Measurements from ENCODE around the gene ZNF319.

Gene ZNF319

GRCh38 chr16:57999366-57999970, 1.0 kb downstream of the ZNF319 start:
- ATAC-seq (replicated peaks): no peak
- H3K27ac Mint-ChIP-seq: peak overlapping the region; percentile 71
- H3K36me3 Mint-ChIP-seq: peaks cover 23 to 35% of the 10 kb centered on the region in 2 donors
- peaks cover 34 to 61% of the 10 kb centered on the region in 2 donors for H3K4me1 Mint-ChIP-seq
- no peaks in the 10 kb centered on the region for H3K27me3 Mint-ChIP-seq
- no peaks in the 10 kb centered on the region for H3K9me3 Mint-ChIP-seq
- H3K4me3 Mint-ChIP-seq: peak overlapping the region; percentile 75 to 81
- no peak for DNase-seq

GRCh38 chr16:57998992-57999365, 1.5 kb downstream of the ZNF319 start:
- Mint-ChIP-seq H3K4me1 (peaks cover 29 to 57% of the 10 kb centered on the region in 2 donors), H3K27me3 (no peaks in the 10 kb centered on the region), H3K9me3 (no peaks in the 10 kb centered on the region), H3K36me3 (peaks cover 21 to 30% of the 10 kb centered on the region in 2 donors), H3K4me3 (peak overlapping the region; percentile 75 to 81), H3K27ac (peak overlapping the region; percentile 7)
- DNase-seq (no peak), ATAC-seq (replicated peaks) (no peak)

- Mint-ChIP-seq H3K27me3 (no peaks in the 10 kb centered on the region), H3K27ac (peak overlapping the region; percentile 43), H3K36me3 (peaks cover 18 to 28% of the 10 kb centered on the region in 2 donors), H3K9me3 (no peaks in the 10 kb centered on the region), H3K4me1 (peaks cover 28 to 54% of the 10 kb centered on the region in 2 donors), H3K4me3 (no peak overlapping the region)
- ATAC-seq (replicated peaks) (no peak), DNase-seq (no peak)
These were observed 2.0 kb downstream of the ZNF319 start for GRCh38 chr16:57998486-57998885.

DNA sequence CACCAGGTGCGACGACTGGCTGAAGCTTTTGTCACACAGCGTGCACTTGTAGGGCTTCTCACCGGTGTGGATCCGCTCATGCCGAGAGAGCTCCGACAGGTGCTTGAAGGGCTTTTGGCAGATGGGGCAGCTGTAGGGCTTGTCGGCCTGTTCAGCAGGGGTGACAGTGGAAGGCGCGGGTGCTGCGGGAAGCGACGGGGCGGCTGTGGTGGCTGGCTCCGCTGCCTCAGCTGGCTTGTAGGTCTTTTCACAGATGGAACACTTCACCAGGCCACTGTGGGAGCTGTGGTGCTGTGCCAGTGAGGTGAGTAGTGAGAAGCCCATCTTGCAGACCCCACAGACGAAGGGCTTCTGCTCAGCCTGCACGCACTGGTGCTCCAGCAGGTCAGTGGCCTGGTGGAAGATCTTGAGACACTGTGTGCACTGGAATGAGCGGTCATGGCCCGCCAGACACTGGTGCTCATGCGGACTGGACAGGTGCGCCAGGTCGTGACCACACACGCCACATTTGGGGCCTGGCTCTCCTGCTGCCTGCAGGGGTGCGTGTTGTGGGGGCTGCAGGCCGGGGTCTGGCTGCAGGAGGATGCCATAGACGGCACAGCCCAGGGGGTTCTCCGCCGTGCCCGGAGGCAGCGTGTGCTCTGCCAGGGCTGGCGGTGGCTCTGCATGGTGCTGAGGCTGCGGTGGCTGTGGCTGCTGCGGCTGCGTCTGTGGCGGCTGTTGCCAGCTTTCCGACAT, 2.8 kb downstream of the ZNF319 start:
- DNase-seq: no peak
- H3K36me3 Mint-ChIP-seq: peaks cover 16 to 24% of the 10 kb centered on the region in 2 donors
- peaks cover 28 to 48% of the 10 kb centered on the region in 2 donors for H3K4me1 Mint-ChIP-seq
- no peak overlapping the region for H3K27ac Mint-ChIP-seq
- no peak overlapping the region for H3K4me3 Mint-ChIP-seq
- no peak for ATAC-seq (replicated peaks)
- no peaks in the 10 kb centered on the region for H3K9me3 Mint-ChIP-seq
- H3K27me3 Mint-ChIP-seq: no peaks in the 10 kb centered on the region

- no peak overlapping the region for H3K27ac Mint-ChIP-seq
- no peak overlapping the region for H3K4me3 Mint-ChIP-seq
- no peak for DNase-seq
- ATAC-seq (replicated peaks): no peak
- no peaks in the 10 kb centered on the region for H3K9me3 Mint-ChIP-seq
- H3K4me1 Mint-ChIP-seq: peaks cover 25 to 46% of the 10 kb centered on the region in 2 donors
- peaks cover 16 to 19% of the 10 kb centered on the region in 2 donors for H3K36me3 Mint-ChIP-seq
- H3K27me3 Mint-ChIP-seq: no peaks in the 10 kb centered on the region
These were observed 3.3 kb downstream of the ZNF319 start for GRCh38 chr16:57997176-57997527.

- H3K9me3 Mint-ChIP-seq: no peaks in the 10 kb centered on the region
- H3K4me3 Mint-ChIP-seq: no peak overlapping the region
- DNase-seq (no peak), ATAC-seq (replicated peaks) (no peak)
- H3K27me3 Mint-ChIP-seq: no peaks in the 10 kb centered on the region
- peaks cover 16 to 19% of the 10 kb centered on the region in 2 donors for H3K36me3 Mint-ChIP-seq
- H3K4me1 Mint-ChIP-seq: peaks cover 21 to 40% of the 10 kb centered on the region in 2 donors
- no peak overlapping the region for H3K27ac Mint-ChIP-seq
These were observed 3.9 kb downstream of the ZNF319 start for GRCh38 chr16:57996406-57997175.

DNA sequence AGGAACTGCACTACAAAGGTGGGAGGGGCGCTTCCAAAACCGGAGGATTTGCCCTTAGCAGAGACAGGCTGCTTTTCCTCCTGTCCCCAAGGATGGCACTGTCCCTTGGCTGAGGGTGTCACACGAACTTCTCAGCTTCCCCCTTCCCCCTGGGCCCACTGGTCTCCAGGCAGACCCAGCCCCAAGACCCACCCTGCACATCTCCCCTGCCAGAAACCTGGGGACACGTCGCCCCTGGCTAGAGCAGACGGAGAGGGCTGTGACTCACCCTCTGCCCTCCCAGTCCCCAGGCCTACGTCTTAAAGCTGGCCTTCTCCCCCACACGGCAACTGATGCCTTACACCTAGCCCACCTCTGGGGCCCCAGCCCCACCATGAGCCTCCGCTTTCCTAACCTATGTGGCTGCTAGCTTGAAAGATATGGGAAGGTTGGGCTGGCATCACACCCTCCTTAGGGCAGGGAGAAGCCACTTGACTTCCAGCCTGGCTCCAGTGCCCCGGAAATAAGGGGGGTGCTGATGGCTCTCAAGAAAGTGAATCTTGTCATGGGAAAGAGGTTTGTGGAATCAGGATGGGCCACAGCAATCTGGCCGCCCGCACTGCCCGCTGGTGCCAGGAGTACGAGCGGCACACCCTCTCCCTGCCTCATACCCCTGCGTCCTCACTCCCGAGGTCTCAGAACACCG, 4.6 kb downstream of the ZNF319 start:
- H3K4me3 Mint-ChIP-seq: no peak overlapping the region

GRCh38 chr16:57994778-57995177, 5.7 kb downstream of the ZNF319 start:
- DNase-seq: no peak
- ATAC-seq (replicated peaks): peak; percentile 71 to 75
- Mint-ChIP-seq H3K36me3 (peaks cover 16 to 19% of the 10 kb centered on the region in 2 donors), H3K9me3 (no peaks in the 10 kb centered on the region), H3K4me3 (no peak overlapping the region), H3K27ac (no peak overlapping the region), H3K27me3 (no peaks in the 10 kb centered on the region), H3K4me1 (peaks cover 18 to 31% of the 10 kb centered on the region in 2 donors)

More for the DNA sequence above, 4.6 kb downstream of the ZNF319 start:
- H3K27ac Mint-ChIP-seq: no peak overlapping the region
- peaks cover 16 to 19% of the 10 kb centered on the region in 2 donors for H3K36me3 Mint-ChIP-seq
- no peaks in the 10 kb centered on the region for H3K9me3 Mint-ChIP-seq
- H3K4me1 Mint-ChIP-seq: peaks cover 18 to 33% of the 10 kb centered on the region in 2 donors
- ATAC-seq (replicated peaks) (no peak), DNase-seq (no peak)
- no peaks in the 10 kb centered on the region for H3K27me3 Mint-ChIP-seq

- ATAC-seq (replicated peaks) (no peak), DNase-seq (no peak)
- peaks cover 18 to 27% of the 10 kb centered on the region in 2 donors for H3K4me1 Mint-ChIP-seq
- no peak overlapping the region for H3K27ac Mint-ChIP-seq
- no peaks in the 10 kb centered on the region for H3K27me3 Mint-ChIP-seq
- no peak overlapping the region for H3K4me3 Mint-ChIP-seq
- peaks cover 16 to 19% of the 10 kb centered on the region in 2 donors for H3K36me3 Mint-ChIP-seq
- no peaks in the 10 kb centered on the region for H3K9me3 Mint-ChIP-seq
These were observed 6.1 kb downstream of the ZNF319 start for GRCh38 chr16:57994361-57994760.

GRCh38 chr16:57993897-57994296, 6.6 kb downstream of the ZNF319 start:
- no peak overlapping the region for H3K27ac Mint-ChIP-seq

DNA sequence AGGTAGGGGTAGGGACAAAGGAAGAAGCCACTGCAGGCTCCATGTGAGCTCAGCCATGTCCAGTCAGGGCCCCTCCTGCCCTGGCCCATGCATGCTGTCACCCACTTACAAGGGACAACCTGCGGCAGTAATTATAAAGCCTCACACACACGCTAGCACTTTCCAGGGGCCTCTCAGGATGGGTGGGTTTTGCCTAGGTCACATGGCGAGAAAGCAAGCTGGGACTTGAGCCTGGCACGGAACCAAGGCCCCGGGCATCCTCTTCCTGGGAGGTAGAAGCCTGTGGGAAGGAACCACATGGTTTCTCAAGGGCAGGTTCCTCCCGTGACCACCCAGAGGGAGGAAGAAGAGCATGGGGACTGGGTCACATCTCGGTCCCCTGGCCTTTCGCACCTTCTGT, 7.0 kb downstream of the ZNF319 start:
- no peak for ATAC-seq (replicated peaks)
- peaks cover 8 to 18% of the 10 kb centered on the region in 2 donors for H3K4me1 Mint-ChIP-seq
- DNase-seq: no peak
- H3K36me3 Mint-ChIP-seq: peaks cover 16 to 19% of the 10 kb centered on the region in 2 donors
- no peak overlapping the region for H3K4me3 Mint-ChIP-seq
- no peak overlapping the region for H3K27ac Mint-ChIP-seq
- H3K27me3 Mint-ChIP-seq: no peaks in the 10 kb centered on the region
- H3K9me3 Mint-ChIP-seq: no peaks in the 10 kb centered on the region

More at GRCh38 chr16:57993897-57994296, 6.6 kb downstream of the ZNF319 start:
- DNase-seq (no peak), ATAC-seq (replicated peaks) (no peak)
- no peak overlapping the region for H3K4me3 Mint-ChIP-seq
- no peaks in the 10 kb centered on the region for H3K27me3 Mint-ChIP-seq
- H3K36me3 Mint-ChIP-seq: peaks cover 16 to 19% of the 10 kb centered on the region in 2 donors
- H3K9me3 Mint-ChIP-seq: no peaks in the 10 kb centered on the region
- peaks cover 13 to 22% of the 10 kb centered on the region in 2 donors for H3K4me1 Mint-ChIP-seq

- Mint-ChIP-seq H3K4me1 (peaks cover 6 to 11% of the 10 kb centered on the region in 2 donors), H3K27ac (no peak overlapping the region), H3K9me3 (no peaks in the 10 kb centered on the region), H3K36me3 (peaks cover 11 to 13% of the 10 kb centered on the region in 2 donors), H3K27me3 (no peaks in the 10 kb centered on the region), H3K4me3 (no peak overlapping the region)
- ATAC-seq (replicated peaks) (no peak), DNase-seq (no peak)
These were observed 8.4 kb downstream of the ZNF319 start for GRCh38 chr16:57992084-57992483.

DNA sequence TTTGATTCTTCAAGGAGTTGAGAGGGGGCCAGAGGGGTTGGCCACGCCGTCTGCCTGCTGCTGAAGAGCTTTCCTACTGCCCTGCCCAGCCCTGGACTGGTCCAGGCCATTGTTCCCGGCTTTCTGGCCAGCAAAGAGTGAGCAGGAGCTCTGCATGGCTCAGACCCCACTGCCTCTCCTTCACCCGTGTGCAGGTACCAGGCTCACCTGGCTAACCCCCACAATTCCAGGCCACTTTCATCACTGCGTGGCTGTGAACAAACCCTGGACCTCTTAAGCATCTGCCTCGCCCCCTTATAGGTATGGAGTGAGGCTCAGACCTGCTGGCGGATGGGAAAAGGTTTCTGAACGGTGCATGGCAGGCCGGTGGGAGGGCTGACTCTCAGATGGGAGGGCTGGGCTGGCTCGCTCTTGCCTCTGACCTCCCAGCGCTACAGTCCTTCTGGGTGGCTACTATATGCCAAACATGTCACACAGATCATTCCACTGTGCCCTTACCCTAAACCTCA, 8.9 kb downstream of the ZNF319 start:
- no peak overlapping the region for H3K27ac Mint-ChIP-seq
- DNase-seq (no peak), ATAC-seq (replicated peaks) (no peak)
- H3K4me1 Mint-ChIP-seq: peaks cover 6 to 11% of the 10 kb centered on the region in 2 donors
- H3K4me3 Mint-ChIP-seq: no peak overlapping the region
- peaks cover 6 to 10% of the 10 kb centered on the region in 2 donors for H3K36me3 Mint-ChIP-seq
- no peaks in the 10 kb centered on the region for H3K9me3 Mint-ChIP-seq
- no peaks in the 10 kb centered on the region for H3K27me3 Mint-ChIP-seq

DNA sequence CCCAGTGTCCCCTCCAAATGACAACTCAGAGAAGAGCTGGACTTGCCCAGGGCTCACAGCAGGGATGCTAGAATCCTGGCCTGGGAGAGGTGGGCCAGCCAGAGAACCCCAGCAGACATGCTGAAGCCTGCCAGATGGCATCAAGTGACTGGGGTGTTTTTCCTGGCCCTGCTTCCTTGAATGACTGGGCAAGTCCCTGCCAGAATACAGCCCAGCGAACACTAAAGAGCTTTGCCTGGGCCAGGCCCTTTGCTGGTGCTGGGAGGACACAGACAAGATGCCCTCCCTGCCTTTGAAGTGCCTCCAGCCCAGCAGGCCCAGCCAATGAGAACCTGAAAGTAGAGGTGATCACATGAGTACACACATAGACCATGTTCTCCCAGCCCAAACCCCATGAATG, 11.5 kb downstream of the ZNF319 start:
- Mint-ChIP-seq H3K4me1 (peaks cover 5 to 16% of the 10 kb centered on the region in 2 donors), H3K27ac (no peak overlapping the region), H3K4me3 (no peak overlapping the region), H3K27me3 (no peaks in the 10 kb centered on the region), H3K9me3 (no peaks in the 10 kb centered on the region), H3K36me3 (no peaks in the 10 kb centered on the region)
- DNase-seq: no peak
- ATAC-seq (replicated peaks): no peak
